K562 (cell line): Measurements from ENCODE around the gene ELK1. TPM values are rescaled to one million over a fixed set of nuclear protein-coding genes. Genes with fewer than 3 reads are reported as not detected.

Experiments used
- ATAC-seq: fragments of 200-7000 bp; cut with Tn5 transposase; 3 replicates; pipeline ENCODE4 v1.9.1; 2020; ENCODE audit warnings: moderate library complexity
- BruUV-seq: library from RNA; stranded (reverse); fragments of 400-500 nt; replicated peaks from 2 replicates; lab custom pipeline; 2021; lab: Mats Ljungman, UMichigan
- CTCF ChIA-PET: fragments of 300-600 bp; formaldehyde crosslinking; extraction: SDS; loops from one replicate; lab custom pipeline; 2021; ENCODE audit warnings: low intra/inter-chr PET ratio; lab: Yijun Ruan, JAX
- POLR2A ChIA-PET: fragments of 300-600, 350-650 bp; sonication (Branson Sonifier 250); formaldehyde crosslinking; extraction: SDS; loops from one replicate; lab custom pipeline; 2021; ENCODE audit warnings: antibody characterized with exemption, inconsistent platforms; lab: Yijun Ruan, JAX
- DNase-seq, 4 experiments: peaks; one replicate each; pipeline versions ENCODE4 v3.0.0 to v3.0.0-alpha.2; 2011 to 2018; ENCODE audit warnings: low spot score in 3 of 4, mixed read lengths in 3 of 4; ENCODE audit errors: extremely low read depth in 1 of 4
- FAIRE-seq: peaks from 2 replicates; lab custom pipeline; 2011; peaks lifted over from hg19 to GRCh38; lab: Jason Lieb, UNC
- H2AFZ ChIP-seq: 2 replicates; pipeline ENCODE4 v1.6.0; 2011; ENCODE audit warnings: low read depth, low read length, control low read depth, inconsistent platforms
- H3K27ac ChIP-seq: fragments of 200-600 bp; 3 replicates; pipeline ENCODE4 v1.8.0; 2011; ENCODE audit warnings: low read depth, mild to moderate bottlenecking, control low read depth, inconsistent platforms, low read length, moderate library complexity, mixed read lengths; ENCODE audit errors: extremely low read depth
- H3K27me3 ChIP-seq, 2 experiments: fragments of 300-600 bp in 1 of 2; 2 replicates in 1 of 2; 3 replicates in 1 of 2; pipeline versions ENCODE4 v1.6.0 to v1.8.0; 2011; ENCODE audit warnings: inconsistent platforms in 2 of 2, low read length in 2 of 2, mild to moderate bottlenecking in 1 of 2, mixed read lengths in 1 of 2, moderate library complexity in 1 of 2; ENCODE audit not compliant: control insufficient read depth in 2 of 2, insufficient read depth in 2 of 2
- H3K36me3 ChIP-seq: fragments of 300-600 bp; 3 replicates; pipeline ENCODE4 v1.8.0; 2011; ENCODE audit warnings: mild to moderate bottlenecking, low read length, inconsistent platforms; ENCODE audit not compliant: control insufficient read depth, insufficient read depth
- H3K4me1 ChIP-seq, 2 experiments: fragments of 200-600 bp in 1 of 2; replicated peaks in 1 of 2; 2 replicates in 1 of 2; 3 replicates in 1 of 2; pipeline versions ENCODE4 v1.5.1 to v1.8.0; 2011; ENCODE audit warnings: inconsistent platforms in 2 of 2, low read length in 2 of 2, mild to moderate bottlenecking in 1 of 2, mixed read lengths in 1 of 2, moderate library complexity in 1 of 2; ENCODE audit not compliant: control insufficient read depth in 2 of 2, insufficient read depth in 2 of 2
- H3K4me2 ChIP-seq: 2 replicates; pipeline ENCODE4 v1.6.1; 2011; ENCODE audit warnings: low read length, control low read depth, inconsistent platforms, mixed read lengths; ENCODE audit not compliant: insufficient read depth
- H3K4me3 ChIP-seq: fragments of 200-600 bp; sonication (generic), shearing (Covaris generic); 2 replicates; pipeline ENCODE4 v1.5.1; 2016; ENCODE audit warnings: control low read depth, inconsistent platforms
- H3K79me2 ChIP-seq: fragments of 200-600 bp; 3 replicates; pipeline ENCODE4 v1.8.0; 2011; ENCODE audit warnings: low read length, inconsistent platforms; ENCODE audit not compliant: control insufficient read depth, insufficient read depth
- H3K9ac ChIP-seq, 2 experiments: 2 replicates each; pipeline versions ENCODE4 v1.6.0 to v1.6.1; 2011; ENCODE audit warnings: low read depth in 2 of 2, low read length in 2 of 2, control low read depth in 1 of 2, inconsistent platforms in 1 of 2, mild to moderate bottlenecking in 1 of 2, mixed read lengths in 1 of 2; ENCODE audit not compliant: insufficient read depth in 1 of 2
- H3K9me1 ChIP-seq: one replicate; pipeline ENCODE4 v1.6.0; 2011; ENCODE audit warnings: inconsistent platforms, mild to moderate bottlenecking, low read length, moderate library complexity; ENCODE audit not compliant: control insufficient read depth, insufficient read depth
- H3K9me3 ChIP-seq: replicated peaks from 2 replicates; pipeline ENCODE4 v1.5.1; 2011; ENCODE audit warnings: low read depth, low read length, inconsistent platforms; ENCODE audit not compliant: control insufficient read depth, insufficient read depth
- H4K20me1 ChIP-seq: replicated peaks from 2 replicates; pipeline ENCODE4 v1.6.1; 2011; ENCODE audit warnings: low read length, inconsistent platforms, mixed read lengths; ENCODE audit not compliant: control insufficient read depth, insufficient read depth
- CEBPG ChIP-seq, 3 experiments: fragments of 200-800 bp in 1 of 3; sonication (Bioruptor generic) in 1 of 3; sonication (generic) in 1 of 3; formaldehyde crosslinking in 1 of 3; IDR thresholded peaks in 2 of 3; conservative IDR thresholded peaks in 1 of 3; 2 replicates each; pipeline versions ENCODE4 v1.6.1 to v1.8.0; 2016 to 2022; ENCODE audit warnings: missing compliant biosample characterization in 2 of 3, missing genetic modification characterization in 2 of 3, mild to moderate bottlenecking in 1 of 3, missing genetic modification reagents in 1 of 3
- FIP1L1 ChIP-seq: fragments of 200-400 bp; formaldehyde crosslinking; IDR thresholded peaks from 2 replicates; pipeline ENCODE4 v1.6.1; 2018; ENCODE audit warnings: mild to moderate bottlenecking, low read depth, low read length; ENCODE audit not compliant: poor library complexity, severe bottlenecking
- LEF1 ChIP-seq: fragments of 450-650 bp; IDR thresholded peaks from 2 replicates; pipeline ENCODE4 v1.6.1; 2016; ENCODE audit warnings: mild to moderate bottlenecking
- MEF2A ChIP-seq: IDR thresholded peaks from 2 replicates; pipeline ENCODE4 v1.6.1; 2011; ENCODE audit warnings: low read depth, mild to moderate bottlenecking, low read length, moderate library complexity; ENCODE audit not compliant: control insufficient read depth
- SAP30 ChIP-seq: fragments of 200-600 bp; sonication (generic); IDR thresholded peaks from 2 replicates; pipeline ENCODE4 v1.6.1; 2012; ENCODE audit warnings: borderline replicate concordance, low read depth, mild to moderate bottlenecking, moderate library complexity, low read length, control low read depth, inconsistent platforms; ENCODE audit not compliant: insufficient read depth, poor library complexity, severe bottlenecking
- TCF3 ChIP-seq: sonication (generic); formaldehyde crosslinking; IDR thresholded peaks from 2 replicates; pipeline ENCODE4 v1.4.0; 2020; ENCODE audit warnings: mild to moderate bottlenecking, missing genetic modification reagents
- ZBTB11 ChIP-seq, 3 experiments: fragments of 200-800 bp in 1 of 3; fragments of 250-450 bp in 1 of 3; fragments of 450-650 bp in 1 of 3; sonication (Bioruptor Pico) in 1 of 3; sonication (Bioruptor generic) in 1 of 3; formaldehyde crosslinking in 1 of 3; IDR thresholded peaks; 2 replicates each; pipeline versions ENCODE4 v1.6.1 to v1.8.0; 2016 to 2022; ENCODE audit warnings: mild to moderate bottlenecking in 2 of 3, missing genetic modification characterization in 2 of 3, missing compliant biosample characterization in 1 of 3, moderate library complexity in 1 of 3
- ZBTB7A ChIP-seq: IDR thresholded peaks from 2 replicates; pipeline ENCODE4 v1.6.1; 2011; ENCODE audit warnings: low read depth, mild to moderate bottlenecking, low read length, moderate library complexity, borderline replicate concordance; ENCODE audit not compliant: control insufficient read depth
- ZNF76 ChIP-seq: fragments of 250-450 bp; sonication (Bioruptor Pico); IDR thresholded peaks from 2 replicates; pipeline ENCODE4 v1.4.0; 2020; ENCODE audit warnings: mild to moderate bottlenecking, moderate library complexity, borderline replicate concordance
- WGBS: fragments of 100-300 bp; shearing (Covaris generic); methylation state at CpG from one replicate; pipeline ENCODE4 v1.1.6; 2016; ENCODE audit warnings: low coverage, mixed read lengths; ENCODE audit not compliant: insufficient coverage; ENCODE audit errors: missing lambda C conversion rate; 5-methylcytosine and 5-hydroxymethylcytosine counted together
- in situ Hi-C: fragments of 300-500 bp; cut with MboI; formaldehyde crosslinking; loops from 4 replicates; pipeline ENCODE4 v1.15.0; 2018; ENCODE audit warnings: inconsistent platforms, mixed read lengths
- intact Hi-C: fragments of 100-400 bp; cut with micrococcal nuclease; formaldehyde crosslinking; loops from 2 replicates; pipeline ENCODE4 v1.14.2; 2022
- polyA plus RNA-seq, 8 experiments: library from polyadenylated mRNA; depleted of rRNA in 4 of 8; stranded (reverse) in 5 of 8; unstranded in 3 of 8; fragments of >200 nt; fragmentation: Nextera tagmentation in 2 of 8; fragmentation: Illumina TruSeq in 1 of 8; extraction: Ambion mirVana in 2 of 8; extraction: Trizol in 1 of 8; gene quantifications; 2 replicates each; pipeline versions ENCODE4 v1.2.1 to v1.2.3, GENCODE V29; 2011 to 2014; ENCODE audit warnings: inconsistent platforms in 1 of 8, missing spikeins in 1 of 8
- total RNA-seq, 7 experiments: library from RNA; depleted of rRNA in 6 of 7; stranded (reverse); fragments of >200 nt in 6 of 7; fragmentation: Illumina TruSeq in 2 of 7; extraction: Trizol in 2 of 7; gene quantifications; 2 replicates each; pipeline versions ENCODE4 v1.2.1 to v1.2.3, GENCODE V29; 2011 to 2021; ENCODE audit warnings: low replicate concordance in 1 of 7
- TF ChIP-seq, protein P1 (sequence below): sonication (generic); formaldehyde crosslinking; IDR thresholded peaks from 2 replicates; pipeline ENCODE4 v1.8.1; 2023; ENCODE audit warnings: missing genetic modification reagents, mild to moderate bottlenecking, borderline replicate concordance

The ELK1 gene
- total and polyA plus RNA-seq, 9 of the 15 experiments (the other 6 are each of a cell fraction or from before 2014, with no cell fraction given) = 4.4 to 74.9 (median 26.5) TPM

DNA sequence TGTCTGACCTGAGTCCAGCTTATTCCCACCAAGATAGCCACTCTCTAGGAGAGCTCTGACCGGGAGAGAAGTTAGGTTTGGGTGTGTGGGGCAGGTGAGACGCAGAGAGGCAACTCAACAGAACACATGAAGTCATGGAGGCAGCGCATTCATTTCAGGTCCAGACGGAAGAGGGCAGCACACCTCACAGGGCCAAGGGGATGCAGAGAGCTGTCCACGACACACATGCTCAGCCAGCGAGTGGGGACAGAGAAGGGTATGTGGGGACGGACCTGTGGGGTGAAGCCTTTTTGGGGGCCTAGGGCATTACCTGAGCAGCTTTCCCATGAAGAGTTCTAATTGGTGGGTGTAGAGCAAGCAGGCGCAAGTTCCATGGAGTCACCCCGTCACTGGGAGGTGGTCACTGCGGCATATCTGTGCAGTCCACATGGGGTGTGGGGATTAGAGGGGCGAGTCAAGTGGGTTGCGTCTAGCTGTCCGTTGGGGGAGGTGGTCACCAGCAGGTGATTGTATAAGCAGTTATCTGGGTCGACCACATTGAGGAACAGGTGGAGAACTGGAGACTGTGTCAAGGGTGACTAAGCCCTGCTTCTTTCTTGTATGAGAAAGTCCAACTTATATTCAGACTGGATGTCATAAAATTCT is 32.9 kb upstream of the ELK1 start:
- H4K20me1 ChIP-seq = no peaks in the 10 kb centered on the region
- no peaks in the 10 kb centered on the region; the same call in 2 of the 3 replicates for H3K36me3 ChIP-seq
- peak; percentile 69 to 96 (median 78) for DNase-seq
- intact Hi-C loops = loop anchor here (1.0 to 2.0 kb wide), 3 partner anchors 25 to 39 kb away; partner anchors contain the start of gene UXT
- H3K4me2 ChIP-seq = peak overlapping the region; percentile 83
- no TSS peak for BruUV-seq
- CTCF ChIA-PET = interaction anchor here (1.5 kb wide), 1 partner anchor 344 kb away, joined by 3 read pairs; no protein-coding TSS in a partner anchor
- peak overlapping the region; percentile 87 for H3K27ac ChIP-seq
- in situ Hi-C loops = no loop called here
- no peaks in the 10 kb centered on the region for H3K27me3 ChIP-seq
- H3K4me3 ChIP-seq = peak overlapping the region; percentile 6; the same call in 1 of the 2 replicates
- H3K9ac ChIP-seq = peak overlapping the region; percentile 31 to 66; a peak in 2 of 4 replicates
- POLR2A ChIA-PET = interaction anchor here (0.9 to 1.2 kb wide), 3 partner anchors 21 to 160 kb away, joined by 3 to 4 read pairs (median 4); no protein-coding TSS in a partner anchor
- H3K9me1 ChIP-seq = no peaks in the 10 kb centered on the region
- FAIRE-seq = peak; percentile 96
- H2AFZ ChIP-seq = peak overlapping the region; percentile 92
- WGBS = 5% methylated on average over 11 of the region's 14 CpGs
- H3K4me1 ChIP-seq = peaks cover 12 to 26% of the 10 kb centered on the region in 2 experiments; a peak in 4 of 5 replicates
- H3K9me3 ChIP-seq = peaks cover 9% of the 10 kb centered on the region
- ATAC-seq = peak; percentile 97
- no peaks in the 10 kb centered on the region for H3K79me2 ChIP-seq
- TF ChIP-seq LEF1 (peak; percentile 92), ZBTB7A (peak; percentile 85), FIP1L1 (no peak), ZNF76 (CRISPR knock-in tag) (no peak), MEF2A (no peak), ZBTB11 (CRISPR knock-in tag; IDR thresholded peaks at IDR 0.05) (no peak), CEBPG (CRISPR knock-in tag; IDR thresholded peaks at IDR 0.05) (peak; percentile 33; the same call in 1 of the 2 replicates), CEBPG (tag; conservative IDR thresholded peaks at IDR 0.05 in 1 of 2, IDR thresholded peaks at IDR 0.05 in 1 of 2) (no peak), SAP30 (no peak), TCF3 (peak; percentile 99)
- TF ChIP-seq, protein P1, sequence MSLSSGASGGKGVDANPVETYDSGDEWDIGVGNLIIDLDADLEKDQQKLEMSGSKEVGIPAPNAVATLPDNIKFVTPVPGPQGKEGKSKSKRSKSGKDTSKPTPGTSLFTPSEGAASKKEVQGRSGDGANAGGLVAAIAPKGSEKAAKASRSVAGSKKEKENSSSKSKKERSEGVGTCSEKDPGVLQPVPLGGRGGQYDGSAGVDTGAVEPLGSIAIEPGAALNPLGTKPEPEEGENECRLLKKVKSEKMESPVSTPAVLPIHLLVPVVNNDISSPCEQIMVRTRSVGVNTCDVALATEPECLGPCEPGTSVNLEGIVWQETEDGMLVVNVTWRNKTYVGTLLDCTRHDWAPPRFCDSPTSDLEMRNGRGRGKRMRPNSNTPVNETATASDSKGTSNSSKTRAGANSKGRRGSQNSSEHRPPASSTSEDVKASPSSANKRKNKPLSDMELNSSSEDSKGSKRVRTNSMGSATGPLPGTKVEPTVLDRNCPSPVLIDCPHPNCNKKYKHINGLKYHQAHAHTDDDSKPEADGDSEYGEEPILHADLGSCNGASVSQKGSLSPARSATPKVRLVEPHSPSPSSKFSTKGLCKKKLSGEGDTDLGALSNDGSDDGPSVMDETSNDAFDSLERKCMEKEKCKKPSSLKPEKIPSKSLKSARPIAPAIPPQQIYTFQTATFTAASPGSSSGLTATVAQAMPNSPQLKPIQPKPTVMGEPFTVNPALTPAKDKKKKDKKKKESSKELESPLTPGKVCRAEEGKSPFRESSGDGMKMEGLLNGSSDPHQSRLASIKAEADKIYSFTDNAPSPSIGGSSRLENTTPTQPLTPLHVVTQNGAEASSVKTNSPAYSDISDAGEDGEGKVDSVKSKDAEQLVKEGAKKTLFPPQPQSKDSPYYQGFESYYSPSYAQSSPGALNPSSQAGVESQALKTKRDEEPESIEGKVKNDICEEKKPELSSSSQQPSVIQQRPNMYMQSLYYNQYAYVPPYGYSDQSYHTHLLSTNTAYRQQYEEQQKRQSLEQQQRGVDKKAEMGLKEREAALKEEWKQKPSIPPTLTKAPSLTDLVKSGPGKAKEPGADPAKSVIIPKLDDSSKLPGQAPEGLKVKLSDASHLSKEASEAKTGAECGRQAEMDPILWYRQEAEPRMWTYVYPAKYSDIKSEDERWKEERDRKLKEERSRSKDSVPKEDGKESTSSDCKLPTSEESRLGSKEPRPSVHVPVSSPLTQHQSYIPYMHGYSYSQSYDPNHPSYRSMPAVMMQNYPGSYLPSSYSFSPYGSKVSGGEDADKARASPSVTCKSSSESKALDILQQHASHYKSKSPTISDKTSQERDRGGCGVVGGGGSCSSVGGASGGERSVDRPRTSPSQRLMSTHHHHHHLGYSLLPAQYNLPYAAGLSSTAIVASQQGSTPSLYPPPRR = peak; percentile 89; the same call in 1 of the 2 replicates
